ENCODE measurements around the gene ANKRD2.
A peak's percentile ranks its signal among the peaks of the same experiment; 100 is the strongest.
"Not testable (repeated sequence)": the region's sequence is repeated elsewhere in the genome, so short reads cannot be mapped to it uniquely, and the experiment has no call there.

The ANKRD2 gene

DNA sequence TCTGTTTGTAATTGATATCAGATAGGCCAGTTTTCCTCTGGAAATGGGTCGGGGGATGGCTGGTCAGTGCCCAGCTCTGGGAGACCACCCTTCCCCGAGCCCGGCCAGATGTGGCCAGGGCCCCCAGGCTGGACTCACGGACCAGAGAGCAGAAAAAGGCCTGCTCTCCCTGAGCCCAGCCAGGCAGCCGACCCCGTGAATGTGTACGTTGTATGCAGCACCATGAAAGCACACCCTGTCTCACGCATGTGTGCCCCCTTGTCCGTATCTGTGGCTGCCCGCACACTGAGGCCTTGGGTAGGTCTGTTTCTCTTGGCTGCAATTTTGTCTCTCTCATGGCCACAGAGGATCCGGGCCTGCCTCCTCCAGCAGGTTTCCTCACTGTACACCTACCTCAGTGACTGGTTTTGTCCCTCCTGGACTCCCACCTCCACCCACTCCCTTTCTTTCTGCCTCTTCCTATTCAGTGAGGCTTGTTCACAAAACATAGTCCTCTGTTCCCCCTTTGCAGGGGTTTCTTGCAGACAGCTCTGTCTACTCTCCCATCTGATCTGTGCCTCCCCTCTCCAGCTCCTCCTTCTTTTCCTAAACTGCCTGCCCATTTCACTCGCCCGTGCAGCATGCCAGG lies 23.6 kb upstream of the ANKRD2 start:
- TF ChIP-seq, protein P1, sequence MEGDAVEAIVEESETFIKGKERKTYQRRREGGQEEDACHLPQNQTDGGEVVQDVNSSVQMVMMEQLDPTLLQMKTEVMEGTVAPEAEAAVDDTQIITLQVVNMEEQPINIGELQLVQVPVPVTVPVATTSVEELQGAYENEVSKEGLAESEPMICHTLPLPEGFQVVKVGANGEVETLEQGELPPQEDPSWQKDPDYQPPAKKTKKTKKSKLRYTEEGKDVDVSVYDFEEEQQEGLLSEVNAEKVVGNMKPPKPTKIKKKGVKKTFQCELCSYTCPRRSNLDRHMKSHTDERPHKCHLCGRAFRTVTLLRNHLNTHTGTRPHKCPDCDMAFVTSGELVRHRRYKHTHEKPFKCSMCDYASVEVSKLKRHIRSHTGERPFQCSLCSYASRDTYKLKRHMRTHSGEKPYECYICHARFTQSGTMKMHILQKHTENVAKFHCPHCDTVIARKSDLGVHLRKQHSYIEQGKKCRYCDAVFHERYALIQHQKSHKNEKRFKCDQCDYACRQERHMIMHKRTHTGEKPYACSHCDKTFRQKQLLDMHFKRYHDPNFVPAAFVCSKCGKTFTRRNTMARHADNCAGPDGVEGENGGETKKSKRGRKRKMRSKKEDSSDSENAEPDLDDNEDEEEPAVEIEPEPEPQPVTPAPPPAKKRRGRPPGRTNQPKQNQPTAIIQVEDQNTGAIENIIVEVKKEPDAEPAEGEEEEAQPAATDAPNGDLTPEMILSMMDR (IDR thresholded peaks at IDR 0.05; ENCODE audit: insufficient read depth, low read length, poor library complexity, severe bottlenecking): no peak
- no peak for DNase-seq (ENCODE audit: extremely low read depth, insufficient read length)
- Histone ChIP-seq H3K36me3 (ENCODE audit: control insufficient read depth, insufficient read depth, low read length) (no peaks in the 10 kb centered on the region), H3K27me3 (replicated peaks; ENCODE audit: control insufficient read depth, insufficient read depth, low read length) (no peaks in the 10 kb centered on the region), H3K4me3 (replicated peaks; ENCODE audit: low read depth, low read length) (no peak overlapping the region)

DNA sequence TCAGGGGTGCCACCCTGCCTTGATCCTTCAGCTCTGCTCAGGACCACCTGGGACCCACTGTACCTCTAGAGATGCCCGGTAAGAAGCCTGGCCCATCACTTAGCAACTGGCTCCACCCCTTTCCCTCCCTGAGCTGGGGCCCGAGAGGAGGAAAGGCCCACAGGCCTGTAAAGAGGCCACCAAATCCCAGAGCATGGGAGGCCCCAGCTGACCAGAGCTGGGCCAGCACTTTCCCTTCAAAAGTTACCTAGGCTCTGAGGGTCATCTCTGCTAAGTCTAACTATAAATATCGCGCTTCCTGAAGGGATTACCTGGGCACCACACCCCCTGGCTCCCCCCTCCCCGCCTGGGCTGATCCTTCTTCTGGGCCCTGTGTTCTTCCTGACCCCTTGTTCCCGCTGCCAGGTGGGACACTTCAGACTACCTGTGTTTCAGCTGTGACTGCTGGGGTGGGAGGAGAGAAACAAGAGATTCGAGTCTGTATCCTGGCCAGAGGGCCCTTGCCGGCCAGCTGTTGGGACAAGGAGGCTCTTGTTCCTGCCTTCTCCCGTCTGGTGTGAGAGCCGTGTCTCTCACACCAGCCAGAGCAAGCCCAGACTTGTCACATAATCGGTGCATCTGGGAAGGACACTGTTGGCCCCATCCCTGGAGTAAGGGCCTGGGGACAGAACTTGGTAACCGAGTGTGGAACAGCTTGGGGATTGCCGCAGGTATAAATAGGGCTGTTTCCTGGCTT lies 22.8 kb upstream of the ANKRD2 start:
- Histone ChIP-seq H3K4me3 (replicated peaks; ENCODE audit: low read depth, low read length) (no peak overlapping the region), H3K36me3 (ENCODE audit: control insufficient read depth, insufficient read depth, low read length) (no peaks in the 10 kb centered on the region), H3K27me3 (replicated peaks; ENCODE audit: control insufficient read depth, insufficient read depth, low read length) (no peaks in the 10 kb centered on the region)
- DNase-seq (ENCODE audit: extremely low read depth, insufficient read length): no peak
- TF ChIP-seq, protein P1 (IDR thresholded peaks at IDR 0.05; ENCODE audit: insufficient read depth, low read length, poor library complexity, severe bottlenecking): no peak

DNA sequence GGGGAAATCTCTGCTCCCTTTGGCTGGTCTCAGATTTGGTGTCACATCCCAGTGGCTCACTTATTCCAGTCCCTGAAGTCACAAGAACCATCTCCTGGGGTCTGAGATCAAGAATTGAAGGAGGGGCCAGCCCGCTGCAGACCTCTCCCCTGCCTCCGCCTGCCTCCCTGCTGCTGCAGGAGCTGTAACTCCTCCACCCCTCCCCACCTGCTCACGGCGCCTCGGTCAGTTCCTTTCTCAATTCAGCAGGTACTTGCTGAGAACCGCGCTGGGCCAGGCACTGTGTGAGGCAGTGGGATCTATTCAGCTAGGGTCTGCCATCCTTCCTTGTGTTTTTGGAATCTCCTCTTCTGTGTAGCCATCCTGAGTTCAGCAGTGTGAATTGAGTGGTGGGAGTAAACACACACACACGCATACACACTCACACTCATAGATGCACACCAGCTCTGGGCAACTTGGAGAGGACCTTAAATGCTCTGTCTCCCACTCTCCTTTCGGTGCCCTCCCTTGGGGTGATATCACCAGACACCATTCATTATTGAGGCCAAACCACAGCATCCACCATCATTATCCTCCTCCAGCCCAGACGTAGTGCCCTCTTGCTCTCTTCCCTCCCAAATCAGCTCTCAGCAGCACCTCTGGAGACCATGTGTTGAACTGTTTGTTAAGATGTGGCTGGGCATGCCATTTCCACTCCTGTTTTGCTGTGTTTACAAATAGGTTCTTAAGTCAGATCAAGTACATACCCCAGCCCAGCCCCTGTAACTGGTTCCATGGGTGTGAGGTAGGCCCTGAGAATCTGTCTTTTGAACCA lies 22.0 kb upstream of the ANKRD2 start:
- no peak for DNase-seq (ENCODE audit: extremely low read depth, insufficient read length)
- TF ChIP-seq, protein P1 (IDR thresholded peaks at IDR 0.05; ENCODE audit: insufficient read depth, low read length, poor library complexity, severe bottlenecking): no peak

DNA sequence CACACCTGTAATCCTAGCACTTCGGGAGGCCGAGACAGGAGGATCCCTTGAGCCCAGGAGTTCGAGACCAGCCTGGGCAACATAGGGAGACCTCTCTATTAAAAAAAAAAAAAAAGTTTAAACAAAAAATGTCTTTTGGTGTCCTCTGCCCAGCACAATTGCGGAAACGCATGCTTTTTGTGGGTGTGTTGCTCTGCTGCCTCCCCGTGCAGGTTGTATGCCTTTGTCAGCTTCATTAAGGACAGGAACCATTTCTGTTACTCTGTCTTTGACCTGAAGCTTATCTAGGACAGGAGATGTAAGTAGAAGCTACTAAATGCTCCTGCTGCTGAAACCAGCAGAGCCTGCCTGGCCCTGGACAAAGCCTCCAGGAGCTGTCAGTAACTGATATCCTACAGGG lies 21.3 kb upstream of the ANKRD2 start:
- no peak for DNase-seq (ENCODE audit: extremely low read depth, insufficient read length)
- H3K27me3 ChIP-seq (replicated peaks; ENCODE audit: control insufficient read depth, insufficient read depth, low read length): no peaks in the 10 kb centered on the region
- no peaks in the 10 kb centered on the region for H3K36me3 ChIP-seq (ENCODE audit: control insufficient read depth, insufficient read depth, low read length)
- no peak overlapping the region for H3K4me3 ChIP-seq (replicated peaks; ENCODE audit: low read depth, low read length)
- TF ChIP-seq, protein P1 (IDR thresholded peaks at IDR 0.05; ENCODE audit: insufficient read depth, low read length, poor library complexity, severe bottlenecking): no peak

More for the DNA sequence above, 22.0 kb upstream of the ANKRD2 start:
- Histone ChIP-seq H3K4me3 (replicated peaks; ENCODE audit: low read depth, low read length) (no peak overlapping the region), H3K36me3 (ENCODE audit: control insufficient read depth, insufficient read depth, low read length) (no peaks in the 10 kb centered on the region), H3K27me3 (replicated peaks; ENCODE audit: control insufficient read depth, insufficient read depth, low read length) (no peaks in the 10 kb centered on the region)

DNA sequence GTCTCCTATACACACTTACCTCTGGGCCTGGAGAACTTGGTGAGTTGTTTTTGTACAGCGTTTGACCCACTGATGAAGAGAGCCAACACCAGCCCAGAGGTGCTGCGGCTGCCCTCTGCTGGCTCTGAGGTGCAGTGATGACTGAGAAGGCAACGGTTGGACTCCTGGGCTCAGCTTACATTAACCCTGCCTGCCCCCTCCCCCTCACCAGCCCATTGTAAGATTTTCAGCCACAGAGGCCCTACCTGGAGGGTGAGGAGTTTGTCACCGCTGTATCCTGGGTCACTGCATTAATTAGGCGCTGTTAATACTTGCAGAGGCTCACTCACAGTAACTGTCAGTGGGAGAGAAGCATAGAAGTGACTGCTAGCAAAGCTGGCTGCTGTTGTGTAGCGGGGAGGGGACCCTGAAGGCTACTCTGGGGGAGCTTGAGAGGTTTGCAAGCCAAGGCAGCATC lies 19.0 kb upstream of the ANKRD2 start:
- no peak overlapping the region for H3K4me3 ChIP-seq (replicated peaks; ENCODE audit: low read depth, low read length)
- H3K36me3 ChIP-seq (ENCODE audit: control insufficient read depth, insufficient read depth, low read length): no peaks in the 10 kb centered on the region
- TF ChIP-seq, protein P1 (IDR thresholded peaks at IDR 0.05; ENCODE audit: insufficient read depth, low read length, poor library complexity, severe bottlenecking): peak; percentile 91
- H3K27me3 ChIP-seq (replicated peaks; ENCODE audit: control insufficient read depth, insufficient read depth, low read length): no peaks in the 10 kb centered on the region
- peak; percentile 54 for DNase-seq (ENCODE audit: extremely low read depth, insufficient read length)

DNA sequence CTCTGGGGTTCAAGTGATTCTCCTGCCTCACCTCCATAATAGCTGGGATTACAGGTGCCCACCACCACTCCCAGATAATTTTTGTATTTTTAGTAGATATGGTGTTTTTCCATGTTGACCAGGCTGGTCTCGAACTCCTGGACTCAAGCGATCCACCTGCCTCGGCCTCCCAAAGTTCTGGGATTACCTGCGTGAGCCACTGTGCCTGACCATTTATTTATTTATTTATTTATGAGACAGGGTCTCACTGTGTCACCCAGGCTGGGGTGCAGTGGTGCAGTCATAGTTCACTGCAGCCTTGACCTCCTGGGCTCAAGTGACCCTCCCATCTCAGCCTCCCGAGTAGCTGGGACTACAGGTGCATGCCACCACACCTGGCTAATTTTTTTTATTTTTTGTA lies 18.2 kb upstream of the ANKRD2 start:
- H3K27me3 ChIP-seq (replicated peaks; ENCODE audit: control insufficient read depth, insufficient read depth, low read length); H3K36me3 ChIP-seq (ENCODE audit: control insufficient read depth, insufficient read depth, low read length); DNase-seq (ENCODE audit: extremely low read depth, insufficient read length); H3K4me3 ChIP-seq (replicated peaks; ENCODE audit: low read depth, low read length): not testable (repeated sequence)

DNA sequence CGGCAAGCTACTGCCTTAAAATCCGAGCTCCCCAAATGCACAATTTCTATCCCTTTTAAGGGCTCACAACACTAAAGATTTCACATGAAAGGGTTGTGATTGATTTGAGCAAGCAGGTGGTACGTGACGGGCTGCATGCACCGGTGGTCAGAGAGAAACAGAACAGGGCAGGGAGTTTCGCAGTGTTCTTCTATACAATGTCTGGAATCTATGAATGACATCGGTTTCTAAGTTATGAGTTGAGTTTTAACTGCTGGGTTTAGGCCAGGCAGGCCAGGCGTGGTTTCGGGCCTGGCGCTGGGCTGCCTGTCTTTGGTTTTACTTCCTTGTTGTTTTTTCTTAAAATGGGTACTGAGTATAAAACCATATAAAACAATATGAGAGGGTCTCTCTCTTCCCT lies 17.0 kb upstream of the ANKRD2 start:
- not testable (repeated sequence) for DNase-seq (ENCODE audit: extremely low read depth, insufficient read length)

DNA sequence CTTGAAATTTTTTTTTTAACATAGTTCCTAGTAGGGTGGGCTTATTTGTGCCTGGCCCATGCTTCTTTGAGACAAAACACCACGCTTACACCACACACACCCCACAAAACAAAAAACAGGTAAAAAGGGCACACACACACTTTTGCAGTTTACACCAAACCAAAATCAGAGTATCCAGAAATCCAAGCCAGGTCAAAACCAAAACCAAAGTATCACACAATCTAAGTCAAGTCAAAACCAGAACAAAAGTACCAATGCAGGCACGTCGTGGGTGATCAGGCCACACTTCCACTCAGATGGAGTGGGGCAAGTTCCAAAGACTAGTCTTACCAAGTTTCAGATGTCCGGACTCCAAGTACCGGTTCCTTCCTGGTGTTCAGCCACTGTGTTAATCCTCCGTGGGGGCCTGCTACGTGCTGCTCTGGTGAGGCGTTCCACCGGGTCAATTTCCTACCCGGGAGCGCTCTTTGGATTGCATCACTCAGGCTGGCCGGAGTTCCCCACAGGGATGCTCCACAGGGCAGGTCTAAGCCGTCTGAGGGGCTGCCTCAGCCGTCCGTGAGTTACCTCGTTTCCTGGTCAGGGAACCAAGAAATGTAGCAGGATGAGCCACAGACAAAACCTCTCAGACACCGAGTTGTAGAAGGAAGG lies 11.7 kb upstream of the ANKRD2 start:
- peak; percentile 33 for DNase-seq (ENCODE audit: extremely low read depth, insufficient read length)
- not testable (repeated sequence) for H3K27me3 ChIP-seq (replicated peaks; ENCODE audit: control insufficient read depth, insufficient read depth, low read length); H3K4me3 ChIP-seq (replicated peaks; ENCODE audit: low read depth, low read length); H3K36me3 ChIP-seq (ENCODE audit: control insufficient read depth, insufficient read depth, low read length)

More for the DNA sequence above, 17.0 kb upstream of the ANKRD2 start:
- H3K27me3 ChIP-seq (replicated peaks; ENCODE audit: control insufficient read depth, insufficient read depth, low read length); H3K36me3 ChIP-seq (ENCODE audit: control insufficient read depth, insufficient read depth, low read length); H3K4me3 ChIP-seq (replicated peaks; ENCODE audit: low read depth, low read length): not testable (repeated sequence)
